ENCODE data around the gene OR10Z1. TPM values are rescaled to one million over a fixed set of nuclear protein-coding genes. Genes with fewer than 3 reads are reported as not detected.

OR10Z1 gene
- total and polyA plus RNA-seq, 4 donors: 0.03 to 0.08 TPM; not detected in 2

DNA sequence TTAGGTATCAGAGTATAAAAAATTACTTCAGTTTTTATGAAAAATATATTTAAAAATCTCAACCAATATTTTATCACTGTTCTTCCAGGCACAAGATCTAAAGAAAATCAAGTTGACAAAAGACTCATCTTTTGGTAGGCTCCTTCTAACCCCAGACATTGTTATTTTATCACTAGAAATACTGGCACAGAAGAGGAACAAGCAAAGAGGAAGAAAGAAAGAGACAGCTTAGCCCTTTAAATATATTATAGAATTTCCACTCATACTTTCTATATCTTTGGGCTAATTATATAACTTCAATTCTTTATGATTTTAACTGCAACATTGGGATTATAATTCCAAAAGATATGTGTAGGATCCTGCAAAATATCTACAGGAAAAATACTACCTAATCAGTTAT, 49.0 kb downstream of the OR10Z1 start:
- DNase-seq (ENCODE audit: low read depth in 4 of 6, low spot score in 6 of 6): no peak
- Histone ChIP-seq H3K27me3 (ENCODE audit: control insufficient read depth, insufficient read depth, low read length) (no peaks in the 10 kb centered on the region), H3K9me3 (ENCODE audit: control insufficient read depth, insufficient read depth, low read length) (no peaks in the 10 kb centered on the region), H3K4me3 (ENCODE audit: low read depth, low read length) (no peak overlapping the region), H3K36me3 (ENCODE audit: control insufficient read depth, insufficient read depth, low read length) (no peaks in the 10 kb centered on the region), H3K4me1 (ENCODE audit: control insufficient read depth, insufficient read depth, low read length) (no peaks in the 10 kb centered on the region), H3K27ac (ENCODE audit: low read depth, low read length) (no peak overlapping the region)

DNA sequence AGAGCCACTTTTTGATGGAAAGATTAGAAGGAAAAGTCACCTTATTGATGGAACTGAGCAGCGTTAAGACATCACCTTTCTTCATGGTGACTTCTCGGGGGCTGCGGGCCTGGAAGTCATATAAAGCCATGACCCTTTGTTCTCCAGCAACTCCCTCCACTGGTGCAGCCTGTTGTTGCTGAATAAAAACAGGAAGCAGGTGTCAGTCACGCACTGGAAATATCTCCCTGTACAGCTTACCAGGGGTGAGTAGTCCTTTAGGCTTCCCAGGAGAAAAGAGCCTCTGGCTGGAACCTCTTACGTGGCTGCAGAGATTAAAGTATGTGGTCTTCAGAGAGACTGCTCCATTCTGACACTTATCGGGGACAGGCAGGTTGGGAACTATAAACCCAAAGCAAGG, 49.5 kb downstream of the OR10Z1 start:
- H3K9me3 ChIP-seq (ENCODE audit: control insufficient read depth, insufficient read depth, low read length): no peaks in the 10 kb centered on the region
- no peaks in the 10 kb centered on the region for H3K4me1 ChIP-seq (ENCODE audit: control insufficient read depth, insufficient read depth, low read length)
- no peaks in the 10 kb centered on the region for H3K27me3 ChIP-seq (ENCODE audit: control insufficient read depth, insufficient read depth, low read length)
- no peak overlapping the region for H3K4me3 ChIP-seq (ENCODE audit: low read depth, low read length)
- no peak overlapping the region for H3K27ac ChIP-seq (ENCODE audit: low read depth, low read length)
- no peak for DNase-seq (ENCODE audit: low read depth in 4 of 6, low spot score in 6 of 6)
- 33% methylated on average over 1 of the region's 6 CpGs for WGBS (ENCODE audit: insufficient coverage)
- H3K36me3 ChIP-seq (ENCODE audit: control insufficient read depth, insufficient read depth, low read length): no peaks in the 10 kb centered on the region

Other genes with a start within 250 kb of the OR10Z1 start
- gene OR10T2, start 205.8 kb upstream of the OR10Z1 start, total RNA-seq: not detected
- not detected for gene OR10T2, start 205.8 kb upstream of the OR10Z1 start, polyA plus RNA-seq (ENCODE audit: insufficient read length in 2 of 2)
- not detected for gene OR10K2, start 179.0 kb upstream of the OR10Z1 start, total RNA-seq
- not detected for gene OR10K2, start 179.0 kb upstream of the OR10Z1 start, polyA plus RNA-seq (ENCODE audit: insufficient read length in 2 of 2)
- gene OR10K1, start 143.4 kb upstream of the OR10Z1 start, total RNA-seq: not detected
- gene OR10K1, start 143.4 kb upstream of the OR10Z1 start, polyA plus RNA-seq (ENCODE audit: insufficient read length in 2 of 2): not detected
- not detected for gene OR10R2, start 133.0 kb upstream of the OR10Z1 start, total RNA-seq
- gene OR10R2, start 133.0 kb upstream of the OR10Z1 start, polyA plus RNA-seq (ENCODE audit: insufficient read length in 2 of 2): not detected
- gene OR6Y1, start 50.9 kb upstream of the OR10Z1 start, total RNA-seq: not detected
- gene OR6Y1, start 50.9 kb upstream of the OR10Z1 start, polyA plus RNA-seq (ENCODE audit: insufficient read length in 2 of 2): not detected
- not detected for gene OR6P1, start 34.7 kb upstream of the OR10Z1 start, total RNA-seq
- gene OR6P1, start 34.7 kb upstream of the OR10Z1 start, polyA plus RNA-seq (ENCODE audit: insufficient read length in 2 of 2): not detected
- not detected for gene OR10X1, start 25.4 kb upstream of the OR10Z1 start, total RNA-seq
- not detected for gene OR10X1, start 25.4 kb upstream of the OR10Z1 start, polyA plus RNA-seq (ENCODE audit: insufficient read length in 2 of 2)
- 10 to 100 TPM in 1 of 2 donors, 1 to 10 TPM in 1; 4.7 to 15.4 TPM for gene SPTA1, start 81.4 kb downstream of the OR10Z1 start, total RNA-seq
- gene SPTA1, start 81.4 kb downstream of the OR10Z1 start, polyA plus RNA-seq (ENCODE audit: insufficient read length in 2 of 2): under 1 TPM; 0.57 to 0.78 TPM
- not detected for gene OR6K2, start 95.4 kb downstream of the OR10Z1 start, total RNA-seq
- gene OR6K2, start 95.4 kb downstream of the OR10Z1 start, polyA plus RNA-seq (ENCODE audit: insufficient read length in 2 of 2): not detected
- gene OR6K3, start 115.5 kb downstream of the OR10Z1 start, total RNA-seq: not detected
- gene OR6K3, start 115.5 kb downstream of the OR10Z1 start, polyA plus RNA-seq (ENCODE audit: insufficient read length in 2 of 2): not detected
- gene OR6K6, start 149.5 kb downstream of the OR10Z1 start, total RNA-seq: not detected
- gene OR6K6, start 149.5 kb downstream of the OR10Z1 start, polyA plus RNA-seq (ENCODE audit: insufficient read length in 2 of 2): not detected
- gene OR6N1, start 166.9 kb downstream of the OR10Z1 start, total RNA-seq: not detected
- gene OR6N1, start 166.9 kb downstream of the OR10Z1 start, polyA plus RNA-seq (ENCODE audit: insufficient read length in 2 of 2): not detected
- not detected for gene OR6N2, start 175.9 kb downstream of the OR10Z1 start, total RNA-seq
- not detected for gene OR6N2, start 175.9 kb downstream of the OR10Z1 start, polyA plus RNA-seq (ENCODE audit: insufficient read length in 2 of 2)
- gene MNDA, start 226.1 kb downstream of the OR10Z1 start, total RNA-seq: 10 to 100 TPM in 1 of 2 donors, 1 to 10 TPM in 1; 4.4 to 38.1 TPM
- 1 to 10 TPM; 3.3 to 5.0 TPM for gene MNDA, start 226.1 kb downstream of the OR10Z1 start, polyA plus RNA-seq (ENCODE audit: insufficient read length in 2 of 2)